NCI-H187 treated with DMSO at 0.1 percent for 48 hours (cell line): ENCODE measurements around the gene CXCR6.

Experiments used
- DNase-seq: peaks from one replicate; lab custom pipeline; 2025; lab: John Stamatoyannopoulos, UW

Gene CXCR6

GRCh38 chr3:45948881-45949280 is 5.6 kb downstream of the CXCR6 start:
- DNase-seq: no peak

- DNase-seq: no peak
These were observed 6.2 kb downstream of the CXCR6 start for GRCh38 chr3:45949432-45949831.

- DNase-seq: no peak
These were observed 6.9 kb downstream of the CXCR6 start for GRCh38 chr3:45950131-45950530.

GRCh38 chr3:45950686-45951600 is 7.7 kb downstream of the CXCR6 start:
- no peak for DNase-seq

- DNase-seq: no peak
These were observed 8.7 kb downstream of the CXCR6 start for GRCh38 chr3:45951946-45952345.

GRCh38 chr3:45952456-45952855 is 9.2 kb downstream of the CXCR6 start:
- no peak for DNase-seq

- DNase-seq: no peak
These were observed 10.3 kb downstream of the CXCR6 start for GRCh38 chr3:45953536-45953935.

GRCh38 chr3:45954306-45954705 is 11.0 kb downstream of the CXCR6 start:
- no peak for DNase-seq

GRCh38 chr3:45955017-45955647 is 11.9 kb downstream of the CXCR6 start:
- no peak for DNase-seq

- DNase-seq: no peak
These were observed 12.4 kb downstream of the CXCR6 start for GRCh38 chr3:45955706-45956105.

GRCh38 chr3:45957586-45957985 is 14.3 kb downstream of the CXCR6 start:
- no peak for DNase-seq

GRCh38 chr3:45958321-45958791 is 15.1 kb downstream of the CXCR6 start:
- DNase-seq: no peak

- no peak for DNase-seq
These were observed 15.9 kb downstream of the CXCR6 start for GRCh38 chr3:45959201-45959600.

- DNase-seq: no peak
These were observed 17.0 kb downstream of the CXCR6 start for GRCh38 chr3:45960289-45960688.

GRCh38 chr3:45962033-45962432 is 18.8 kb downstream of the CXCR6 start:
- no peak for DNase-seq

- no peak for DNase-seq
These were observed 20.9 kb downstream of the CXCR6 start for GRCh38 chr3:45964139-45964538.

- DNase-seq: no peak
These were observed 22.0 kb downstream of the CXCR6 start for GRCh38 chr3:45965253-45965652.

- DNase-seq: no peak
These were observed 22.4 kb downstream of the CXCR6 start for GRCh38 chr3:45965653-45966052.

- DNase-seq: no peak
These were observed 23.1 kb downstream of the CXCR6 start for GRCh38 chr3:45966371-45966791.

- no peak for DNase-seq
These were observed 23.8 kb downstream of the CXCR6 start for GRCh38 chr3:45966950-45967640.

- DNase-seq: no peak
These were observed 24.5 kb downstream of the CXCR6 start for GRCh38 chr3:45967724-45968123.

- no peak for DNase-seq
These were observed 24.9 kb downstream of the CXCR6 start for GRCh38 chr3:45968149-45968548.

GRCh38 chr3:45968706-45969105 is 25.4 kb downstream of the CXCR6 start:
- no peak for DNase-seq
